H9 (cell line): ENCODE data around the gene PAM. TPM values are rescaled to one million over a fixed set of nuclear protein-coding genes. Genes with fewer than 3 reads are reported as not detected.
A peak's percentile ranks its signal among the peaks of the same experiment; 100 is the strongest.

Experiments
- DNase-seq: peaks from one replicate; pipeline ENCODE4 v3.0.0-alpha.2; 2017
- H2AFZ ChIP-seq: one replicate; pipeline ENCODE4 v1.6.1; 2013; ENCODE audit warnings: mild to moderate bottlenecking, low read length, control low read depth, moderate library complexity
- H2AK5ac ChIP-seq: 2 replicates; pipeline ENCODE4 v1.6.1; 2013; ENCODE audit warnings: low read length, control low read depth, mixed read lengths; ENCODE audit not compliant: insufficient read length
- H2BK120ac ChIP-seq: one replicate; pipeline ENCODE4 v1.6.1; 2013; ENCODE audit warnings: low read depth, mild to moderate bottlenecking, low read length, control low read depth, inconsistent platforms; ENCODE audit not compliant: poor library complexity, severe bottlenecking
- H2BK12ac ChIP-seq: 2 replicates; pipeline ENCODE4 v1.6.1; 2013; ENCODE audit warnings: low read length, control low read depth, mixed read lengths, low read depth; ENCODE audit not compliant: insufficient read length
- H2BK15ac ChIP-seq: 2 replicates; pipeline ENCODE4 v1.6.1; 2013; ENCODE audit warnings: low read depth, low read length, control low read depth
- H2BK20ac ChIP-seq: one replicate; pipeline ENCODE4 v1.6.1; 2013; ENCODE audit warnings: low read depth, mild to moderate bottlenecking, low read length, control low read depth, inconsistent platforms; ENCODE audit not compliant: poor library complexity, severe bottlenecking
- H2BK5ac ChIP-seq: 2 replicates; pipeline ENCODE4 v1.6.1; 2013; ENCODE audit warnings: low read length, control low read depth, mixed read lengths; ENCODE audit not compliant: insufficient read length
- H3K14ac ChIP-seq: 2 replicates; pipeline ENCODE4 v1.6.1; 2013; ENCODE audit warnings: low read length, control low read depth; ENCODE audit not compliant: insufficient read depth
- H3K18ac ChIP-seq: 2 replicates; pipeline ENCODE4 v1.6.1; 2013; ENCODE audit warnings: low read depth, mild to moderate bottlenecking, mixed read lengths, low read length, control low read depth; ENCODE audit not compliant: insufficient read length
- H3K23ac ChIP-seq: 2 replicates; pipeline ENCODE4 v1.6.1; 2013; ENCODE audit warnings: low read length, control low read depth, mixed read lengths, low read depth; ENCODE audit not compliant: insufficient read length
- H3K23me2 ChIP-seq: 2 replicates; pipeline ENCODE4 v1.6.1; 2013; ENCODE audit warnings: low read depth, mild to moderate bottlenecking, mixed read lengths, low read length, control low read depth; ENCODE audit not compliant: insufficient read length, poor library complexity, severe bottlenecking
- H3K27ac ChIP-seq: 2 replicates; pipeline ENCODE4 v1.5.1; 2013; ENCODE audit warnings: low read length, control low read depth, mixed read lengths, low read depth; ENCODE audit not compliant: insufficient read length
- H3K27me3 ChIP-seq: 2 replicates; pipeline ENCODE4 v1.6.1; 2013; ENCODE audit warnings: low read length, control low read depth, inconsistent platforms; ENCODE audit not compliant: insufficient read depth
- H3K4ac ChIP-seq: 2 replicates; pipeline ENCODE4 v1.6.1; 2013; ENCODE audit warnings: low read depth, mild to moderate bottlenecking, control low read depth, inconsistent platforms, low read length, moderate library complexity
- H3K4me1 ChIP-seq: 2 replicates; pipeline ENCODE4 v1.6.1; 2013; ENCODE audit warnings: low read length, control low read depth, inconsistent platforms; ENCODE audit not compliant: insufficient read depth
- H3K4me2 ChIP-seq: 2 replicates; pipeline ENCODE4 v1.6.1; 2013; ENCODE audit warnings: low read length, control low read depth, mixed read lengths; ENCODE audit not compliant: insufficient read length, insufficient read depth
- H3K56ac ChIP-seq: 2 replicates; pipeline ENCODE4 v1.6.1; 2013; ENCODE audit warnings: low read depth, mild to moderate bottlenecking, mixed read lengths, low read length, control low read depth; ENCODE audit not compliant: insufficient read length
- H3K79me1 ChIP-seq: 2 replicates; pipeline ENCODE4 v1.6.1; 2013; ENCODE audit warnings: low read depth, mild to moderate bottlenecking, moderate library complexity, low read length, control low read depth, inconsistent platforms; ENCODE audit not compliant: insufficient read depth, poor library complexity, severe bottlenecking
- H3K79me2 ChIP-seq: 2 replicates; pipeline ENCODE4 v1.6.1; 2013; ENCODE audit warnings: low read length, control low read depth, inconsistent platforms; ENCODE audit not compliant: insufficient read depth
- H3K9ac ChIP-seq: 2 replicates; pipeline ENCODE4 v1.6.1; 2013; ENCODE audit warnings: low read length, control low read depth, mixed read lengths; ENCODE audit not compliant: insufficient read length; ENCODE audit errors: extremely low read depth
- H3K9me3 ChIP-seq: one replicate; pipeline ENCODE4 v1.6.1; 2013; ENCODE audit warnings: low read depth, low read length, inconsistent platforms; ENCODE audit not compliant: control insufficient read depth
- H3T11ph ChIP-seq: one replicate; pipeline ENCODE4 v1.6.1; 2013; ENCODE audit warnings: mild to moderate bottlenecking, low read length, control low read depth, inconsistent platforms
- H4K20me1 ChIP-seq: one replicate; pipeline ENCODE4 v1.6.1; 2013; ENCODE audit not compliant: control insufficient read depth, insufficient read length, insufficient read depth
- H4K5ac ChIP-seq: 2 replicates; pipeline ENCODE4 v1.6.1; 2013; ENCODE audit warnings: low read depth, mild to moderate bottlenecking, mixed read lengths, low read length, control low read depth; ENCODE audit not compliant: insufficient read length
- H4K8ac ChIP-seq: replicated peaks from 2 replicates; pipeline ENCODE4 v1.6.1; 2013; ENCODE audit warnings: low read length, control low read depth, mixed read lengths, low read depth; ENCODE audit not compliant: insufficient read length
- H4K91ac ChIP-seq: 2 replicates; pipeline ENCODE4 v1.6.1; 2013; ENCODE audit warnings: low read depth, mild to moderate bottlenecking, moderate library complexity, mixed read lengths, low read length, control low read depth; ENCODE audit not compliant: insufficient read length
- H3K27ac Mint-ChIP-seq, 3 experiments: 2 replicates in 2 of 3; 3 replicates in 1 of 3; pipeline ENCODE4 v1.8.0; 2020 to 2021; ENCODE audit warnings: mixed read lengths in 3 of 3, mild to moderate bottlenecking in 1 of 3, moderate library complexity in 1 of 3
- H3K27me3 Mint-ChIP-seq: 2 replicates; pipeline ENCODE4 v1.8.0; 2021; ENCODE audit warnings: low read depth, mild to moderate bottlenecking, moderate library complexity, mixed read lengths
- H3K36me3 Mint-ChIP-seq, 3 experiments: 2 replicates in 2 of 3; 3 replicates in 1 of 3; pipeline ENCODE4 v1.8.0; 2020 to 2021; ENCODE audit warnings: low read depth in 3 of 3, mixed read lengths in 3 of 3; ENCODE audit not compliant: insufficient read depth in 1 of 3
- H3K4me1 Mint-ChIP-seq, 2 experiments: 2 replicates each; pipeline ENCODE4 v1.8.0; 2020; ENCODE audit warnings: mixed read lengths in 2 of 2
- H3K4me3 Mint-ChIP-seq, 2 experiments: 2 replicates in 1 of 2; 3 replicates in 1 of 2; pipeline ENCODE4 v1.8.0; 2020 to 2021; ENCODE audit warnings: mild to moderate bottlenecking in 2 of 2, mixed read lengths in 2 of 2, moderate library complexity in 1 of 2
- H3K9me3 Mint-ChIP-seq, 2 experiments: 2 replicates in 1 of 2; 3 replicates in 1 of 2; pipeline ENCODE4 v1.8.0; 2020; ENCODE audit warnings: mild to moderate bottlenecking in 2 of 2, mixed read lengths in 2 of 2, moderate library complexity in 1 of 2
- CTCF ChIP-seq: fragments of 200-600 bp; sonication (generic); conservative IDR thresholded peaks from 3 replicates; pipeline ENCODE4 v1.8.0; 2021; ENCODE audit warnings: antibody characterized with exemption, mild to moderate bottlenecking
- WGBS: extraction: QIAGEN DNeasy Blood & Tissue Kit; methylation state at CpG from one replicate; pipeline ENCODE4 v1.1.7; 2013; ENCODE audit warnings: missing lambda C conversion rate, low lambda C conversion rate, mixed read lengths; ENCODE audit not compliant: insufficient read length; ENCODE audit errors: extremely low coverage; 5-methylcytosine and 5-hydroxymethylcytosine counted together
- total RNA-seq: library from RNA; stranded (reverse); gene quantifications from 2 replicates; pipeline ENCODE4 v1.2.1, GENCODE V29; 2021

PAM gene
- total RNA-seq, 1 experiment from 2014 or later, result 31.5 TPM

- H4K20me1 ChIP-seq, result no peaks in the 10 kb centered on the region
- no peaks in the 10 kb centered on the region for H3K79me2 ChIP-seq
- no peaks in the 10 kb centered on the region for H3K36me3 Mint-ChIP-seq
- no CpG with 5 or more reads among the region's 4 CpGs for WGBS
- no peak for TF ChIP-seq CTCF
- H3K27ac ChIP-seq, result no peak overlapping the region
- H3K27ac Mint-ChIP-seq, result 0 out of 7 replicates have a peak overlapping the region, but pooled peaks of 1 of the 3 experiments have one; percentile 49
- H3K9ac ChIP-seq, result no peak overlapping the region
- no peak overlapping the region for H3K4me3 Mint-ChIP-seq
- H3K9me3 Mint-ChIP-seq, result no peaks in the 10 kb centered on the region
- no peak overlapping the region for H2BK12ac ChIP-seq
- H3K23me2 ChIP-seq, result no peaks in the 10 kb centered on the region
- H3K27me3 ChIP-seq, result no peaks in the 10 kb centered on the region
- no peak overlapping the region for H4K91ac ChIP-seq
- no peak overlapping the region for H2AK5ac ChIP-seq
- no peak overlapping the region for H2BK120ac ChIP-seq
- H3K79me1 ChIP-seq, result no peaks in the 10 kb centered on the region
- H3K23ac ChIP-seq, result no peak overlapping the region
- H2BK5ac ChIP-seq, result no peak overlapping the region
- H3K14ac ChIP-seq, result no peak overlapping the region
- no peak overlapping the region for H3K4ac ChIP-seq
- no peak overlapping the region for H3K18ac ChIP-seq
- H3T11ph ChIP-seq, result no peak overlapping the region
- H4K5ac ChIP-seq, result no peak overlapping the region
- H2BK15ac ChIP-seq, result no peak overlapping the region
- H3K4me2 ChIP-seq, result no peak overlapping the region
- DNase-seq, result no peak
- no peaks in the 10 kb centered on the region for H3K9me3 ChIP-seq
- no peaks in the 10 kb centered on the region for H3K4me1 ChIP-seq
- no peak overlapping the region for H2AFZ ChIP-seq
- no peak overlapping the region for H2BK20ac ChIP-seq
- peaks cover 8 to 18% of the 10 kb centered on the region in 2 experiments; a peak in 3 of 4 replicates for H3K4me1 Mint-ChIP-seq
- no peak overlapping the region for H3K56ac ChIP-seq
- no peak overlapping the region for H4K8ac ChIP-seq
- H3K27me3 Mint-ChIP-seq, result no peaks in the 10 kb centered on the region
Measured at GRCh38 chr5:102922799-102923477, 167.8 kb downstream of the PAM start.
